HepG2 (cell line): ENCODE data around the gene PLLP. TPM values are rescaled to one million over a fixed set of nuclear protein-coding genes. Genes with fewer than 3 reads are reported as not detected.

ENCODE experiments used
- CEBPB ChIP-seq: IDR thresholded peaks from 2 replicates; pipeline ENCODE4 v1.6.1; 2011; ENCODE audit warnings: low read depth, low read length, improper control_type of control experiment, borderline replicate concordance
- CHCHD3 ChIP-seq: sonication (generic); formaldehyde crosslinking; IDR thresholded peaks from 2 replicates; pipeline ENCODE4 v1.8.0; 2022; ENCODE audit warnings: mild to moderate bottlenecking, missing genetic modification reagents, moderate library complexity
- HIC2 ChIP-seq: sonication (generic); formaldehyde crosslinking; IDR thresholded peaks from 2 replicates; pipeline ENCODE4 v1.9.0; 2022; ENCODE audit warnings: low read depth, missing genetic modification reagents
- HMG20A ChIP-seq: IDR thresholded peaks from 2 replicates; pipeline ENCODE4 v1.6.1; 2016; ENCODE audit warnings: borderline replicate concordance
- JARID2 ChIP-seq: sonication (generic); formaldehyde crosslinking; IDR thresholded peaks from 2 replicates; pipeline ENCODE4 v1.8.1; 2023; ENCODE audit warnings: missing genetic modification reagents, inconsistent platforms; ENCODE audit not compliant: insufficient replicate concordance
- MLX ChIP-seq: IDR thresholded peaks from 2 replicates; pipeline ENCODE4 v1.6.1; 2016
- NFE2 ChIP-seq: sonication (generic); formaldehyde crosslinking; IDR thresholded peaks from 2 replicates; pipeline ENCODE4 v1.4.0; 2020; ENCODE audit warnings: missing genetic modification reagents
- PBX3 ChIP-seq: sonication (generic); formaldehyde crosslinking; IDR thresholded peaks from 2 replicates; pipeline ENCODE4 v1.8.1; 2023; ENCODE audit warnings: missing genetic modification reagents, inconsistent platforms, borderline replicate concordance
- PREB ChIP-seq: sonication (generic); formaldehyde crosslinking; IDR thresholded peaks from 2 replicates; pipeline ENCODE4 v1.4.0; 2020; ENCODE audit warnings: missing genetic modification reagents
- TARDBP ChIP-seq: sonication (generic); formaldehyde crosslinking; IDR thresholded peaks from 2 replicates; pipeline ENCODE4 v1.8.0; 2022; ENCODE audit warnings: mild to moderate bottlenecking, missing genetic modification reagents
- TFDP2 ChIP-seq: sonication (generic); formaldehyde crosslinking; IDR thresholded peaks from 2 replicates; pipeline ENCODE4 v1.4.0; 2020; ENCODE audit warnings: missing genetic modification reagents
- ZFX ChIP-seq: sonication (generic); formaldehyde crosslinking; IDR thresholded peaks from 2 replicates; pipeline ENCODE4 v1.4.0; 2020; ENCODE audit warnings: mild to moderate bottlenecking, low read depth, missing genetic modification reagents, moderate library complexity
- ZMAT3 ChIP-seq: sonication (generic); formaldehyde crosslinking; conservative IDR thresholded peaks from 2 replicates; pipeline ENCODE4 v1.7.0; 2021; ENCODE audit warnings: missing genetic modification reagents
- ZNF513 ChIP-seq: sonication (generic); formaldehyde crosslinking; conservative IDR thresholded peaks from 2 replicates; pipeline ENCODE4 v1.5.0; 2020; ENCODE audit warnings: missing genetic modification reagents
- polyA plus RNA-seq, 8 experiments: library from polyadenylated mRNA; depleted of rRNA in 3 of 8; stranded (reverse) in 7 of 8; unstranded in 1 of 8; fragments of >200 nt; fragmentation: Illumina TruSeq in 4 of 8; extraction: Trizol in 4 of 8; gene quantifications; 2 replicates each; pipeline versions ENCODE4 v1.2.1 to v1.2.3, GENCODE V29; 2011 to 2016; ENCODE audit warnings: low read depth in 4 of 8, missing spikeins in 1 of 8, mixed read lengths in 1 of 8; ENCODE audit not compliant: insufficient read depth in 1 of 8
- total RNA-seq, 5 experiments: library from RNA; depleted of rRNA; stranded (reverse); fragments of >200 nt; fragmentation: Illumina TruSeq; extraction: Trizol; gene quantifications; 2 replicates each; pipeline ENCODE4 v1.2.3, GENCODE V29; 2016; ENCODE audit warnings: low read depth in 1 of 5
- TF ChIP-seq, protein P1 (sequence below): sonication (generic); formaldehyde crosslinking; conservative IDR thresholded peaks from 2 replicates; pipeline ENCODE4 v1.4.0; 2020; ENCODE audit warnings: missing genetic modification reagents
- TF ChIP-seq, protein P2 (sequence below): sonication (generic); formaldehyde crosslinking; IDR thresholded peaks from 2 replicates; pipeline ENCODE4 v1.5.0; 2020; ENCODE audit warnings: missing genetic modification reagents, mild to moderate bottlenecking, borderline replicate concordance
- TF ChIP-seq, protein P3 (sequence below): sonication (generic); formaldehyde crosslinking; IDR thresholded peaks from 2 replicates; pipeline ENCODE4 v1.8.0; 2022; ENCODE audit warnings: missing genetic modification reagents, mild to moderate bottlenecking, inconsistent platforms, borderline replicate concordance

The PLLP gene
- total and polyA plus RNA-seq, 2 of the 13 experiments (the other 11 are each of a cell fraction or from before 2014, with no cell fraction given): 60.6 to 127 TPM

GRCh38 chr16:57304169-57305061 lies 19.9 kb upstream of the PLLP start (continued):
- TF ChIP-seq CEBPB: peak; percentile 91
- TF ChIP-seq, protein P1, sequence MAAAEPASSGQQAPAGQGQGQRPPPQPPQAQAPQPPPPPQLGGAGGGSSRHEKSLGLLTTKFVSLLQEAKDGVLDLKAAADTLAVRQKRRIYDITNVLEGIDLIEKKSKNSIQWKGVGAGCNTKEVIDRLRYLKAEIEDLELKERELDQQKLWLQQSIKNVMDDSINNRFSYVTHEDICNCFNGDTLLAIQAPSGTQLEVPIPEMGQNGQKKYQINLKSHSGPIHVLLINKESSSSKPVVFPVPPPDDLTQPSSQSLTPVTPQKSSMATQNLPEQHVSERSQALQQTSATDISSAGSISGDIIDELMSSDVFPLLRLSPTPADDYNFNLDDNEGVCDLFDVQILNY (CRISPR knock-in tag): no peak
- peak; percentile 61; the same call in 1 of the 2 replicates for TF ChIP-seq TARDBP (CRISPR knock-in tag)
- TF ChIP-seq, protein P2, sequence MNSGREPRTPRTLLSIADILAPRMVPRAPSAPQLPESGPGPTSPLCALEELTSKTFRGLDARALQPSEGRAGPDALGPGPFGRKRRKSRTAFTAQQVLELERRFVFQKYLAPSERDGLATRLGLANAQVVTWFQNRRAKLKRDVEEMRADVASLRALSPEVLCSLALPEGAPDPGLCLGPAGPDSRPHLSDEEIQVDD (CRISPR knock-in tag): no peak
- TF ChIP-seq TFDP2: peak; percentile 19; the same call in 1 of the 2 replicates
- no peak for TF ChIP-seq HIC2
- TF ChIP-seq HMG20A (CRISPR knock-in tag): peak; percentile 80
- no peak for TF ChIP-seq PREB (CRISPR knock-in tag)
- 0 out of 2 replicates have a peak, but pooled peaks have one; percentile 59 for TF ChIP-seq MLX (CRISPR knock-in tag)
- TF ChIP-seq PBX3 (CRISPR knock-in tag): 0 out of 2 replicates have a peak, but pooled peaks have one; percentile 57
- TF ChIP-seq, protein P3, sequence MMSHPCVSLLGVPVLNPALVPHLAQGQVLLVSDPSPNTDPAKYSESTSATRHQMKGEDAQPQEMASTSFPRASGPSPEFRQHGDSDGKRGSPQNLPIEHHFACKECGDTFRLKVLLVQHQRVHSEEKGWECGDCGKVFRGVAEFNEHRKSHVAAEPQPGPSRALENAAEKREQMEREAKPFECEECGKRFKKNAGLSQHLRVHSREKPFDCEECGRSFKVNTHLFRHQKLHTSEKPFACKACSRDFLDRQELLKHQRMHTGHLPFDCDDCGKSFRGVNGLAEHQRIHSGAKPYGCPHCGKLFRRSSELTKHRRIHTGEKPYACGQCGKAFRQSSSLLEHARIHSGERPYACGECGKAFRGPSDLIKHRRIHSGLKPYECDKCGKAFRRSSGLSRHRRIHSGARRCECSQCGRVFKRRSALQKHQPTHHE: no peak; the same call in 1 of the 2 replicates
- TF ChIP-seq CHCHD3 (CRISPR knock-in tag): no peak
- TF ChIP-seq ZNF513 (CRISPR knock-in tag): no peak
- peak; percentile 69 for TF ChIP-seq ZFX (CRISPR knock-in tag)
- TF ChIP-seq NFE2: no peak
- no peak for TF ChIP-seq JARID2
- TF ChIP-seq ZMAT3 (CRISPR knock-in tag): no peak
